MV-4-11 (cell line): Measurements from ENCODE around the gene CLRN1.
"Not testable (repeated sequence)": the region's sequence is repeated elsewhere in the genome, so short reads cannot be mapped to it uniquely, and the experiment has no call there.

Experiments used
- DNase-seq: peaks from one replicate; lab custom pipeline; 2025; lab: John Stamatoyannopoulos, UW

The CLRN1 gene, protein sequence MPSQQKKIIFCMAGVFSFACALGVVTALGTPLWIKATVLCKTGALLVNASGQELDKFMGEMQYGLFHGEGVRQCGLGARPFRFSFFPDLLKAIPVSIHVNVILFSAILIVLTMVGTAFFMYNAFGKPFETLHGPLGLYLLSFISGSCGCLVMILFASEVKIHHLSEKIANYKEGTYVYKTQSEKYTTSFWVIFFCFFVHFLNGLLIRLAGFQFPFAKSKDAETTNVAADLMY

DNA sequence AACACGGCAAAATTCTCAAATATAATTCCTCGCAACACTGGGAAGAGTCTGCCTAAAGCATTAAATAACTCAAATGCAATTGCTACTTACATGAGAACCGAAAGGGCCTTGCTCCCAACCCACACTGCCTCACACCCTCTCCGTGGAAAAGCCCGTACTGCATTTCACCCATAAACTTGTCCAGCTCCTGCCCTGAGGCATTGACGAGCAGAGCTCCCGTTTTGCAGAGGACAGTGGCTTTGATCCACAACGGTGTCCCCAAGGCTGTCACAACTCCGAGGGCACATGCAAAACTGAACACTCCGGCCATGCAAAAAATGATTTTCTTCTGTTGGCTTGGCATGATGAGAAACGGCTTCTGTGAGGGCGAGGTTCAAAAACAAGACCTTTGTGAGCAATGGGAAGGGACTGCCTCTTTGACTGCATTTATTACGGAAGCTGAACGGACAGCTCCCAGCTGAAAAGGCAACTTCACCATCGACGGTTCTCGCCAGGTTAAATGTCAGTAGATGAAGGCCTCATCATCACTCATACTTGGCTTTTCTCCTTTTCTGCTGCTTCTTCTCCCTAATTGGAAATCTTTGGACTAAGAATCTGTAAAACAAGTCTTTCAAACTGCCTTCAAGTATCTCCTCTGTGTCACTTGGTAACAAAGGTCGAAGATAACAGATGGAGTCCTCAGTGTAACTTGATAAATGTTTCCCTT lies at the start of gene CLRN1:
TSS of gene CLRN1 (minus strand) at position 362 of the 706 bp plus-strand sequence. CDS start at position 343, 19 bp downstream.
- no peak for DNase-seq

DNA sequence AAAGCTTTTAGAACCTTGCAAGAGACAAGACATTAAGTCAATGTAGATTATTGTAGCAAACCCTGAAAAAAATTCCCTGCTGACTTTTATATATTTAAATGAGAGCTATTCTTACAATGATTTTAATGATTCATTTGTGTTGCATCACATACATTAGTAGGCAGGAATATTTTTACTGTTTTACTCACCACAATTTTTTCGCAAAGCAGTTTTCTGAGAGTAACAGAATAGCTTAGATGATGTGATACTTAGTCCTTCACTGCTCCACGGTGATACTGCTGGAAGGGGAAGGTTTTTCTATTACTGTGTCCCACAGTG lies 43.9 kb upstream of the CLRN1 start:
- DNase-seq = no peak

DNA sequence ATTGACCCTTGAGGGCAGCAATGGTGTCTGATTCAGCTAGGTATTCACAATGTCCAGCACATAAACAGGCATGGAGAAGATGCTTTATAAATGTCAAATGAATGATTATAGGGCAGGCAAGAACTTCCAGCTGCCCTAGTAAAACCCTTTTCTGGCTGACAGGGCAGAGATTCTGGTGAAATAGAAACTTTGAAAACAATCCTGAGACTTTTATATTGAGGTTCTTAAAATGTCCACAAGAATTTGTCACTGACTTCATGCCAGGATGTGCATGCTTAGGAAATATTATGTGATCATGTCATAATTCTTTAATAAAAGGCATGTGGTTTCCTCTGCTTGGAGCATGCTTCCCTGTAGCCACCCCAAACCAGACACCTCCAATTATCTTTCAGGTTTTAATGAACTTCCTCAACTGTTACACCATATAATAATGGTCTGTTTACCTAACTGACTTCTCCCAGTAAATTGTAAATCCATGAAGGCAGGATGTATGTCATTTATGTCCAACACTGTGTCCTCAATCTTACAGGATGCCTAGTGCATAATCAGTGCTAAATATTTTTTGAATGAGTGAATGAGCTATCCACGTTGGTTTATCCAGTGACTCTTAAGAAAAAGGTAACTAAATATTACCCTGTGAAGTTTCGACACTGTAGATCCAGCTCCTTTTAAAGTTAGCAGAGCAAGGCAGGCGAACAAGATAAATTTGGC lies 43.4 kb upstream of the CLRN1 start:
- no peak for DNase-seq

DNA sequence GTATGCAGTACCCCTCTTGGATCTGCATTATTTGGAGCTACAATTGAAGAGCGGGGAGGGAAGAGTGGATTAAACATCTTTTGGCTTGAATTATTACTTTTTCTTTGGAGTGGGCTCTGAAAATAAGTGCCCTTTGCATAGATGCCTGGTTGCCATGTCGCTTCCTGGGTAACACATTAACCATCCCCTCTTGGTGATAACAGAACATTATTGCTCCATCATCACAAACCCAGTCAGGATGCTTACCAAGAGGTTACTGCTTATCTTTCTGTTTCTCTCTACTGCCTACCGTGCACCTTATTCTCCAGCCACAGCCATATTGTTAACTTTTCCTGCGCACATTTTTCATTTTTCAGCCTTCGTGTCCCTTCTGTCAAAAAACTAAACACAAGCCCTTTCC lies 42.7 kb upstream of the CLRN1 start:
- DNase-seq = no peak

DNA sequence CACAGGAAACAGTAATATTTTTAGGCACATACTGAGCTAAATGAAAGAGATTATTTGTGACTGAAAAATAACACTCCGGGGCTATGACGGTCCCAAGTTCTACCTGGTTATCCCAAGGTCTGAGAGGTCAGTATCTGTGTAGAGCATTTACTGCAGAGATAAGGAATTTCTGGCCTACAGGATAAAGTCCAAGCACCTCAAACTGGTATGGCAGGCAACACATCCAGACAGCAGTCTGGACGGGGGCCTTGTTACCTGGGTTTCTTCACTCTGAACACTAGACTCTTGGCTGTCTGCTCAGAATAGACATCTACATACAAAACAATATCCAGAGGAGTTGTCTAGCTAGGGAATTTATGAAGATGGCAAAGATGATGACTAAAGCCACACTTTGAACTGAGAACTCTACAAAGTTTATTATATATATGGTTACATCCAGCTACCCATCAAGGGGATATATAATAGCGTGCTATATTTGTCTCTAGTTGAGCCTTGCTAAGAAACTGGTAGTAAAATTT lies 42.0 kb upstream of the CLRN1 start:
- no peak for DNase-seq

DNA sequence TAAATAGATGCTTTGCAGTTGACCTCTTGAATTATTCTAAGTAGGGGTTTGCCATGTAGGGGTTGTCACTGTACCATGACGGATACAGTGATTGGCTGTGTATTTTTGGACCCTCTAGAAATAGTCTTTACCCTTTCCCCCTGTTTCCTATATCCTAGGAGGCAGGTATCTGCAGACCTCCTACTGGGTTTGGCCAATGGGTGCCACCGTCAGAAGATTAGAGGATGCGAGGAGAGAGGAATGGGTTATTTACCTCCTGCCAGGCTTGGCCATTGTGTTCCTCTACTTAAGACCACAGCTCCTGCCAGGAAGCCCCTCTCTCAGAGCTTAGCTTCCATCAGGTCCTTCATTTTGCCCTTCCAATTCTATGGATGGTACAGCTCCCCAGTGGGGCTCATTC lies 40.2 kb upstream of the CLRN1 start:
- no peak for DNase-seq

DNA sequence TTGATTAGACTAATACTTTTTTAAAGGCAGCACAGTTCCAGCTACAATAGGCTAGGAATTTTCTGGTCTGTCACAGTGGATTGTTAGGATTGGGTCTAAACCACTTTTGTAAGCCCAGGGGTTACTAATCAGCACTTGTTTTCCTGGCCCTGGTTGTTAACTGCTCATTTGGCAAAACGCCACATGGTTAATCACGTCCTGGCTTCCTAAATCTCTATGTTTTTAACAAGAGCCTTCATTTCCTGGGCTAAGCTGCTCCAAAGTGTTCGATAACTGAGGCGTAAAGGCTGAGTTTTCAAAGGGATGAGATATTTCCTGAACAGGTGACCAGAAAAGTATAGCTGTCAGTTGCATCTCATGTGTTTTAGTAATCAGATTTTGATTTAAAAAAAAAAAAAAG lies 38.9 kb upstream of the CLRN1 start:
- no peak for DNase-seq

DNA sequence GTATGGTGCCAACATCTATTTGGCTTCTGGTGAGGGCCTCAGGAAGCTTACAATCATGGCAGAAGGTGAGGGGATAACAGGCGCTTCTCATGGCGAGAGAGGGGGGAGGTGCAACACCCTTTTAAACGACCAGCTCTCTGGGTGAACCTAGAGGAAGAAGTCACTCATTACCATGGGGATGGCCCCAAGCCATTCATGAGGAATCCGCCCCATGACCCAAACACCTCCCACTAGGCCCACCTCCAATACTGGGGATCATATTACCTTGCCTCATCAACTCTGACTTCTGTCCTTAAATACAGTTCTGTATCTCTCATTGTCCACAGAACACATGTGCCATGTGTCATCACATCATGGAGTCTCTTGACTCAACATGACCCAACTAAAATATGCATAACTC lies 37.5 kb upstream of the CLRN1 start:
- no peak for DNase-seq

DNA sequence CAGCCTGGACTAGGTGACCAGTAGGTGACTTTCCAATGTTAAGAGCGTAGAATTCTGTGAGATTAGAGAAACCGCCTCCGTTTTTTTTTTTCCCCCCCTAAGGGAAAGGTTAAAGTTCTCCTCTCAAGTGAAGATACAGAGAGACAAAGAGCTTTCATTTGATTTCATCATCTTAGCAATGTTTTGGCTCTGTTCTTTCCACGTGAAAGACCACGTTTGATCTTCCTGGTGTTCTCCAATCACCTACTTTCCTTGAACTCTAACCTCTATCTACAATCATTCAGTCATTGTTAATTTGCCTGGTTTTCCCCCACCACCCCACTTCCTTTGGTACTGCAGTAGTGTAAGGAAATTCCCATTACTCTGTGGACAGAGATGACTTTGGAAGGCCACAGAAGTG lies 36.9 kb upstream of the CLRN1 start:
- DNase-seq = no peak

DNA sequence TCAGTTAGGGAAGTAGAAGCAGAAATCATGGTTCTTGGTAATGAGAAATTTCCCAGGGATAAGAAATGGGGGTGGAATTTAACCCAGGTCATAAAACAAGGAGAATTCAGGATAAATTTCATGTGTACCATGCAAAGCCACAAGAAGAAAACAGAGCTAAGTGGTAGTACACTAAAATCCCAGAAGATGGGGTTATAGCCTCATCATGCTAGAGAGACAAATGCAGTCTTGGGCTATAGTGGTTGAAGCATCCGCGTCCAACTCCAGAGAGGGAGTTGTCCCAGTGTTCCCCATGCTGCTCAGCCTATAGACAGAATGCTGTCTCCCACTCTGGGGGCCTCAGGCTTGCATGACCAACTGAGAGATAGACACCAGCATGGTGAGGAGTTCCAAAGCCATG lies 36.2 kb upstream of the CLRN1 start:
- DNase-seq = no peak

DNA sequence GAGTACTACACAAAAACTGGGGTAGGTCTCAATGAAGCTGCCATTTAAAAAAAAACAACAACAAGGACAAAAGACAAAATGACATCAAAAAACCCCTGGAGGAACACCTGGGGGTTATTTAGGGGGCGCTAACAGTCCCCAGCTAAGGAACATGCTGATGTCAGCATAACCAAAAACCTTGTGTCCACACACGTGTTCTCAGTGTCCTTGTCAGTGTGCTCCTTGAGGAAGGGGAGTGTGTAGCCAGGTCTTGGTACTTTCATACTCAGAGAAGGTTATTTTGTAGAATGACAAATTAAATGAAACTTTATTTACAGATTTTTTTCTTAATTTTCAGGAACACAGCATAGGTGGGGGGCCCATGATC lies 31.2 kb upstream of the CLRN1 start:
- no peak for DNase-seq

DNA sequence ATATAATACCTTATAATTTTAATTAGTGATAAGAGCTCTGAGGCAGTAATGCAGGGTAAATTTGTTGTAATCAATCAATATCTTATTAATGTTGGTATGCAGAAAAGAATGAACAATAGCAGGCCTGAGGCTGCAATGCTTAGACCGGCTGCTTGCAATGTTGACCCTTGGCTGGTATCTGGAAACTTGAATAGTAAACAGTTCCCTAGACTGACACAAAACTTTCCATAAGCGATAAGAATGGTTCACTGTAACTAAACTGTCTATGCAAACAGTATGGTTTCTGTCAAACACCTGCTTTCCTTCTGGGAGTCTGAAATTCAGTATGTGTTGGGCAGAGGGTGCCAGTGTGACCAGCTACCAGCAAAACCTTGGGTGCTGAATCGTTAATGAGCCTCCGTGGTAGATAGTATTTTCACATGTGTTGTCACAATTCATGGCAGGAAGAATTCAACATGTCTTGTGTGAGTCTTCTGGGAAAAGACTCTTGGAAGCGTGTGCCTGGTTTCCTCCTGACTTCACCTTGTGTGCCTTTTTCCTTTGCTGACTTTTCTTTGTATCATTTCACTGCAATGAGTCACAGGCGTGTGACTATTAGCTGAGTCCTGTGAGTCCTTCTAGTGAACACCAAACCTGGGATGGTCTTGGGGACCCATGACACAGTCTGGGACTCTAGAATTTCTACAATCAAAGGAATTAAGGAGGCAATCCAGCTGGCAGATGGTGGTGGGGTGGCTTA lies 30.7 kb upstream of the CLRN1 start:
- no peak for DNase-seq

DNA sequence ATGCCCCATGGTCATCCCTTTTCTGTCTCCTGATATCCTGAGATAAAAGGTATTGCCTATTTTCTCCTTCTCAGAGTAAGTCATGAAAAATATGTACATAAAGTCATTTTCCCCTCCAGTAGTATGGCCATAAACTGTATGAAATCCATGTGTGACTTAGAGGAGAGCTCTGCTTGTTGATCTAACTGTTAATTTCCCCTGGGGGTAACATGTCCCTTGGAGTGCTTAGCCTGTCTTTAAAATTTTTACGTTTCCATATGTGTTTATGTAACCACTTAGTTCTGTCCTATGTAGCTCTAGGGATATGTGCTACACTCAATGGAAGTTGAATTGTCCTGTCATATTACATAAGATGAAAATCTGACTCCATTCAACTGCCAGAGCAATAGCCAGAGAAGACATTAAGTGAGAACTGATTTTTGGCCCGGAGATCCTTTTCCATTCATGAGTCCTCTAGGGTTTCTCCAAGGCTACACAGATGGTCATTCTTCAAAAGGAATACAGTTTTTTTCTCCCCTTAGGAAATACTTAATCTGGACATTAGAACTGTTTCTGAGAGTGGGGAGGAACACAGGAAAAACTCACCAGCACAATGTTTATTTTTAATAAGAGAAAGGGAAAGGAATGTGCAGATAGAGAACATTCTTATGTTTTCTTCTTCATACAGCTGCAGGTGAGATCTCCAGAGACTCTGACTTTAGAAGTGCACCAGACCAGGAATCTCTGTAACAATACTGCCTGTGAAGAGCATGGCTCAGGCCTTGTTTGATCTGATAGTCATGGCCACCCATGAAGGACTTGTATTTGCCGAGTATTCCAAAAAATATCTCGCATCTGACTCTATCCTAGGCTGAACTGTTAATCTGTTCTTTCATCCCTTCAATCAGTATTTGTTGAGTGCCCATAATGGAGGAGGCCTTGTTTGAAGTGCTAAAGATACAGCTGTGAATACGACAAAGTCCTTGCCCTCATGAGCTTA lies 29.8 kb upstream of the CLRN1 start:
- DNase-seq = no peak

DNA sequence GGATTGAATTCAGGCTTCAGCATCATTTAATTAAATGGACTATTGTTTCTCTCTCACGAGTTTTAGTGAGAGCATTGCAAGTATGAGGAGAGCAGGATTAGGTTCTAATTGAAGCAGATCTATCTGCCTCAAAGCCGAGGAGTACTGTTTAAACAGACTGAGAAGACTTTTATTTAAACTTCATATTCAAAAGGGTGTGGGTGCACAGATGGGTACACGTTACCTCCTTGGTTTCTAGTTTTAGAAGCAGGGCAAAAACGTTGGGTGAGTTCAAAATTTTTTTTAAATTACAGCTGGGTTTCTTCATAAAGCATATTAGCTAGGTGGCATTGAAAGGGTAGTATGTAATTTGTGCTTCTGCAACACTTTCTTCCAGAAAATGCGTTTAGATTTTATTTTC lies 26.5 kb upstream of the CLRN1 start:
- no peak for DNase-seq

DNA sequence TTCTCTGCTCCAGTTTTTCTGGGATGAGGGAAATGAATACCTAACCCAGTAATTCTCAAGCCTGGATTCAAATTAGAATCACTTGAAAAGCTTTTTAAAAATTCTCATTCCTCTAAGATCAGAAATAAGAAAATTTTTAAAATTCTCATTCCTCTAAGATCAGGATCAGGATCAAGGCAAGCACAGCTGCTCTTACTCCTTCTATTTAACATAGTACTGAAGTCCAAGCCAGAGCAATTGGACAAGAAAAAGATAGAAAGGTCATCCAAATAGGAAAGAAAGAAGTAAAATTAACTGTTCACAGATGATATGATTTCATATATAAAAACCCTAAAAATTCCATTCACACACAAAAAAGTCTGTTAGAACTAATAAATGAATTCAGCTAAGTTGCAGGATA lies 24.2 kb upstream of the CLRN1 start:
- no peak for DNase-seq

DNA sequence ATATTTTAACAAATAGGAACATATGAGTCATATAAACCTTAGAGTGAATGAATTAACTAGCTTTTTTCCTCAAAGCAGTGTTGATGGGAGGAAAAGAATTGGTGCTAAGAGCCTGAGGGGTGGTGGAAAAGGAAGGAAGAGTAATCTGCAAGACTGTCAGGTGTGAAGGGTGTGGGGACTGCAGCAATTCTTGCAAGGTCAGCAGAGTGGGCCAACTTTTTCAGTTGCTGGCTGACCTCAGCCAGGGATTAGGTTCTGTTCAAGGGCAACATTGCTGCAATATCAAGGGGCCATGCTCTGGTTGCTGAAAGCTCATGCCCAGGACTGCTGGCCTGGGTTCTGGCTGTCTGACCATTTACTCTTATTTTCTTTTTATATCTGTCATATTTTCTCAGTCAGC lies 23.0 kb upstream of the CLRN1 start:
- no peak for DNase-seq

DNA sequence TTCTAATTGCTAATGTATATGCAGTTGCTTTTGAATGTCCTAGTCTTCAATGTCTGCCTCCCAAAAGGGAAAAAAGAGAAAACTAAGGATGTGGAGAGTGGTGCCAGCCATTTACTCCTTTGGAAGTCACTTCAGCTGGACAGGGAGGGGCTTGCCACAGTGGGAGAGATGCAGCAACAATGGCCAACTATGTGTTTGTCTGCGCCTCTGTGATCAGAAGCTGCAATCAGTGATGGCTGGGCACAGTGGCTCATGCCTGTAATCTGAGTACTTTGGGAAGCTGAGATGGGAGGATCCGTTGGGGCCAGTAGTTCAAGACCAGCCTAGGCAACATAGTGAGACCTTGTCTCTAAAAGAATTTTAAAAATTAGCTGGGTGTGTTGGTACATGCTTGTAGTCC lies 16.7 kb upstream of the CLRN1 start:
- no peak for DNase-seq

DNA sequence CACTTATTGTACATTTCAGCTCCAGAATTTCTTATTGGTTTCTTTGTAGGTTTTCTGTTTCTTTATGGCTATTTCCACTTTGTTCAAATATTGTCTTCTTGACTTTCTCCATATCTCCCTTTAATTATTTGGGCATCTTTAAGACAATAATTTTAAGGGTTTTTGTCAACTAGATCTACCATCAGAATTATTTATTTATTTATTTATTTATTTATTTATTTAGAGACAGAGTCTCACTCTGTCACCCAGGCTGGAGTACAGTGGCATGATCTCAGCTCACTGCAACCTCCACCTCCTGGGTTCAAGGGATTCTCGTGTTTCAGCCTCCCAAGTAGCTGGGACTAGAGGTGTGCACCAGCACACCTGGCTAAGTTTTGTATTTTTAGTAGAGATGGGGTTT lies 15.9 kb upstream of the CLRN1 start:
- DNase-seq = not testable (repeated sequence)

DNA sequence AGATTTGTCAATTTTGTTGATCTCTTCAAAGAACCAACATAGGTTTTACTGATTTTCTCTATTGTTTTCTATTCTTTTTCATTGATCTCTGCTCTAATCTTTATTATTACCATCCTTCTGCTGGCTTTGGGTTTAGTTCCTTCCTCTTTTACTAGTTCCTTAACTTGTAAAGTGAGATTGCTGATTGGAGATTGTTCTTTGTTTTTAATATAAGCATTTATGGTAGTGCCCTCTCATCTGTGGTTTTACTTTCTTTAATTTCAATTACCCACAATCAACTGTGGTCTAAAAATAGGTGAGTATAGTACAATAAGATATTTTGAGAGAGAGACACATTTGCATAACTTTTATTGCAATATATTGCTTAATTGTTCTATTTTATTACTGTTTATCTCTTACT lies 13.2 kb upstream of the CLRN1 start:
- no peak for DNase-seq

DNA sequence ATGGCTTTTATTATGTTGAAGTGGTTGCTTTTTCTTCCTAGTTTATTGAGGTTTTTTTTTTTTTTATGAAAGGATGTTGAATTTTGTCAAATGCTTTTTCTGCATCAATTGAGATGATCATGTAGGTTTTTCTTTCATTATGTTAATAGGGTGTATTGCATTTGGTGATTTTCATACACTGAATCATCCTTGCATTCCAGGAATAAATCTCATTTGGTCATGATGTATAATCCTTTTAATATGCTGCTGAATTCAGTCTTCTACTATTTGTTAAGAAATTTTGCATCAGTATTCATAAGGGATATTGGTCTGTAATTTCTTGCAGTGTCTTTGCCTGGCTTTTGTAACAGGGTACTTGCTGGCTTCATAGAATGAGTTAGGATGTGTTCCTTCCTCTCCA lies 11.5 kb upstream of the CLRN1 start:
- DNase-seq = no peak

DNA sequence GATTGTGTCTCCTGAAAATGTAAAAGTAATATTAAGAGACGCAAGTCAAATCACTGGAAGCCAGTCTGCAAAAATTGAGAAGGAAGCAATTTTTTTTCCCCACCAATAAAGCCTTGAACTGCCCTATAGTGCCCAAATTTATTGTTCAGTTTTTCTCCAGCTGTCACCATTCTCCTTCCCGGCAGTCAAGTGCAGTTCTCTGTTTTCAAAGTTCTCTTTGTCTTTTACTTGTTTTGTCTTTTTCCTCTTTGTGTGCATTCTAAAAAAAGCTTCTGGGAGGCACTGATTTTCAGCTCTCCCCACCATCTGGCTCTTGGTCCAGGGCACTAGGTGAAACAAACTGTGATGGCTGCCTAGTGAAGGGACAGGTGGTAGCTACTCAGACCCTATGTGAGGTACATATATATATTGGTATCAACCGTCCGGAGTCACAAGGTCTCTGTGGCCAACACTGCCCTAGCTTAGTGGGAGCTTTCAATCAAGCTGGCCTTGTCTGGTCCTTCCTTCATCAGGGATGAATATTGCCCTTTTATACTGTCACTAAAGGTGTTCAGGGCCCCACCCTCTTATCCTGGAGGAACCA lies 6.1 kb upstream of the CLRN1 start:
- no peak for DNase-seq
